Measurements from ENCODE around the gene PTBP2. TPM values are rescaled to one million over a fixed set of nuclear protein-coding genes. Genes with fewer than 3 reads are reported as not detected.

The PTBP2 gene
- total RNA-seq, 2 donors from 2014 or later, result 47.7 to 52.0 TPM

- Mint-ChIP-seq H3K9me3 (peaks cover 9% of the 10 kb centered on the region), H3K4me3 (no peak overlapping the region), H3K36me3 (ENCODE audit: low read depth) (no peaks in the 10 kb centered on the region), H3K27me3 (ENCODE audit: insufficient read depth) (no peaks in the 10 kb centered on the region), H3K27ac (no peak overlapping the region), H3K4me1 (peaks cover 8% of the 10 kb centered on the region)
- Histone ChIP-seq H3K9me3 (ENCODE audit: control insufficient read depth, low read length) (peaks cover 12% of the 10 kb centered on the region), H3K27ac (ENCODE audit: low read depth, low read length) (no peak overlapping the region), H3K36me3 (ENCODE audit: control insufficient read depth, insufficient read depth, low read length) (no peaks in the 10 kb centered on the region), H3K4me1 (ENCODE audit: control insufficient read depth, insufficient read depth, low read length) (no peaks in the 10 kb centered on the region), H3K27me3 (ENCODE audit: control insufficient read depth, insufficient read depth, low read length, poor library complexity, severe bottlenecking) (no peaks in the 10 kb centered on the region), H3K9ac (ENCODE audit: extremely low read depth, low read length, poor library complexity, severe bottlenecking) (no peak overlapping the region), H3K4me3 (ENCODE audit: low read length) (no peak overlapping the region)
- peak; percentile 46 for TF ChIP-seq CTCF (conservative IDR thresholded peaks at IDR 0.05)
- DNase-seq, result peak; percentile 72
- 67 to 82% methylated on average over 1 of the region's 1 CpG for WGBS, 2 experiments (ENCODE audit: insufficient coverage in 1 of 2, insufficient read length in 1 of 2)
Measured at GRCh38 chr1:96688767-96689166, 32.8 kb upstream of the PTBP2 start.

DNA sequence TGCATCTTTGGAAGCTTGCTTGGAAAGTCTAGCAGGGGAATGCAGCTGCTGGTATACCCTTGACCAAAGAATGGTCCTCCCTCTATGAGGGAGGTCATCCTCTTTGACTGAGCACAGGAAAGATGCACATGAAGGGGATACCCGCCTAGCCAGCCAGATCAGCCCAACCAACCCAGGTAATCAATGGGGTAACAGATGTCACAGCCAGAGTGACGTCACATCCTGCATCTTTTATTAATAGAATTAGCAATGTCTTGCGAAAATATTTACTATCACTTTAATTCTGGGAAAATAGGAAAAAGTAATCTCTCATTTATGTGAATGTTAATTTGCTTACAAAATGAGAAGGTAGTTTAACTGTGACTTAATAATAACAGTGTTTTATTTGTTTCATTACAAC, 25.6 kb upstream of the PTBP2 start:
- no peak overlapping the region for H3K27ac ChIP-seq (ENCODE audit: low read depth, low read length)
- no peaks in the 10 kb centered on the region for H3K4me1 ChIP-seq (ENCODE audit: control insufficient read depth, insufficient read depth, low read length)
- WGBS, 2 experiments (ENCODE audit: insufficient coverage in 1 of 2, insufficient read length in 1 of 2), result 93% methylated on average over 3 of the region's 3 CpGs; no CpG with 5 or more reads in 1 of the 2 experiments
- H3K27me3 ChIP-seq (ENCODE audit: control insufficient read depth, insufficient read depth, low read length, poor library complexity, severe bottlenecking), result no peaks in the 10 kb centered on the region
- TF ChIP-seq CTCF (conservative IDR thresholded peaks at IDR 0.05), result no peak
- H3K36me3 ChIP-seq (ENCODE audit: control insufficient read depth, insufficient read depth, low read length), result no peaks in the 10 kb centered on the region
- peaks cover 13% of the 10 kb centered on the region for H3K9me3 Mint-ChIP-seq
- peaks cover 2% of the 10 kb centered on the region for H3K36me3 Mint-ChIP-seq (ENCODE audit: low read depth)
- no peak overlapping the region for H3K27ac Mint-ChIP-seq
- DNase-seq, result no peak
- H3K9me3 ChIP-seq (ENCODE audit: control insufficient read depth, low read length), result peaks cover 22% of the 10 kb centered on the region
- no peak overlapping the region for H3K4me3 ChIP-seq (ENCODE audit: low read length)
- no peaks in the 10 kb centered on the region for H3K27me3 Mint-ChIP-seq (ENCODE audit: insufficient read depth)
- no peak overlapping the region for H3K9ac ChIP-seq (ENCODE audit: extremely low read depth, low read length, poor library complexity, severe bottlenecking)
- H3K4me1 Mint-ChIP-seq, result peaks cover 11% of the 10 kb centered on the region
- H3K4me3 Mint-ChIP-seq, result no peak overlapping the region

DNA sequence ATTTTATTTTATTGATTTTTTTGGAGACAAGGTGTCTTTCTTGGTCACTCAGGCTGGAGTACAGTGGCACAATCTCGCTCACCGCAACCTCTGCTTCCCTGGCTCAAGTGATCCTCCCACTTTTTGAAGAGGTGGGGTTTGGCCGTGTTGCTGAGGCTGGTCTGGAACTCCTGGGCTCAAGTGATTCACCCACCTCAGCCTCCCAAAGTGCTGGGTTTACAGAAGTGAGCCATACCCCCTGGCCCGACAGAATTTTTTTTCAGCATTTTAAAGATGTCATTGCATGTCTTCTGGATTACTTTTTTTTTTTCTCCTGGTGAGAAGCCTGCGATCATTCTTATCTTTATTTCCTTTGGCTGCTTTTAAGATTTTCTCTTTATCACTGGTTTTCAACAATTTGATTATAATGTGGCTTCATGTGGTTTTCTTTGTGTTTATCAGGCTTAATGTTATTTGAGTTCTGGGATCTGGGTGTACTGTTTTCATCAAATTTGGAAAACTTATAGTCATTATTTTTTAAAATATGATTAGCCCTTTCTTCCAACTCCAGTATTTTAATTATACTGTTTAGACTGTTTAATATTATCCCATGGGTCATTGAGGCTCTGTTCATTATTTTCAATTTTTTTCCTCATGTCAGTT, 23.1 kb upstream of the PTBP2 start:
- no peak overlapping the region for H3K4me3 Mint-ChIP-seq
- H3K4me1 ChIP-seq (ENCODE audit: control insufficient read depth, insufficient read depth, low read length), result no peaks in the 10 kb centered on the region
- H3K27ac ChIP-seq (ENCODE audit: low read depth, low read length), result no peak overlapping the region
- H3K27ac Mint-ChIP-seq, result no peak overlapping the region
- no peak for DNase-seq
- no peaks in the 10 kb centered on the region for H3K27me3 Mint-ChIP-seq (ENCODE audit: insufficient read depth)
- no peak overlapping the region for H3K9ac ChIP-seq (ENCODE audit: extremely low read depth, low read length, poor library complexity, severe bottlenecking)
- WGBS, 2 experiments (ENCODE audit: insufficient coverage in 1 of 2, insufficient read length in 1 of 2), result 86% methylated on average over 5 of the region's 5 CpGs; no CpG with 5 or more reads in 1 of the 2 experiments
- H3K27me3 ChIP-seq (ENCODE audit: control insufficient read depth, insufficient read depth, low read length, poor library complexity, severe bottlenecking), result no peaks in the 10 kb centered on the region
- TF ChIP-seq CTCF (conservative IDR thresholded peaks at IDR 0.05), result no peak
- H3K4me3 ChIP-seq (ENCODE audit: low read length), result no peak overlapping the region
- peaks cover 9% of the 10 kb centered on the region for H3K9me3 Mint-ChIP-seq
- peaks cover 2% of the 10 kb centered on the region for H3K36me3 Mint-ChIP-seq (ENCODE audit: low read depth)
- no peaks in the 10 kb centered on the region for H3K36me3 ChIP-seq (ENCODE audit: control insufficient read depth, insufficient read depth, low read length)
- peaks cover 13% of the 10 kb centered on the region for H3K4me1 Mint-ChIP-seq
- H3K9me3 ChIP-seq (ENCODE audit: control insufficient read depth, low read length), result peaks cover 13% of the 10 kb centered on the region

Measured in endodermal cell (in vitro differentiated cells).